DMS153 treated with DMSO at 0.1 percent for 48 hours (cell line): ENCODE data around the gene INHBE.
"Not testable (repeated sequence)": the region's sequence is repeated elsewhere in the genome, so short reads cannot be mapped to it uniquely, and the experiment has no call there.

ENCODE experiments used
- DNase-seq: peaks from one replicate; lab custom pipeline; 2025; ENCODE audit not compliant: unreplicated experiment; lab: John Stamatoyannopoulos, UW

The INHBE gene

GRCh38 chr12:57454566-57455373, at the start of gene INHBE:
TSS of gene INHBE (plus strand) at chr12:57455307. CDS start at chr12:57455537, 230 bp downstream.
- no peak for DNase-seq

GRCh38 chr12:57410534-57410933, 44.6 kb upstream of the INHBE start:
- DNase-seq: no peak

- DNase-seq: not testable (repeated sequence)
Measured at GRCh38 chr12:57414160-57414559, 40.9 kb upstream of the INHBE start.

- no peak for DNase-seq
Measured at GRCh38 chr12:57415088-57415487, 40.0 kb upstream of the INHBE start.

GRCh38 chr12:57416039-57416996, 38.8 kb upstream of the INHBE start:
- no peak for DNase-seq

GRCh38 chr12:57418255-57418654, 36.9 kb upstream of the INHBE start:
- no peak for DNase-seq

- no peak for DNase-seq
Measured at GRCh38 chr12:57419495-57419894, 35.6 kb upstream of the INHBE start.

- DNase-seq: no peak
Measured at GRCh38 chr12:57420482-57420881, 34.6 kb upstream of the INHBE start.

- DNase-seq: not testable (repeated sequence)
Measured at GRCh38 chr12:57426948-57427347, 28.2 kb upstream of the INHBE start.

GRCh38 chr12:57428965-57429364, 26.1 kb upstream of the INHBE start:
- DNase-seq: no peak

GRCh38 chr12:57429473-57430111, 25.5 kb upstream of the INHBE start:
- no peak for DNase-seq

GRCh38 chr12:57430112-57430930, 24.8 kb upstream of the INHBE start:
- no peak for DNase-seq

GRCh38 chr12:57430931-57431566, 24.1 kb upstream of the INHBE start, which contains the start of gene R3HDM2:
TSS of gene R3HDM2 (minus strand) at chr12:57431043. CDS start at chr12:57310428, 120,615 bp downstream.
- peak; percentile 91 for DNase-seq

GRCh38 chr12:57431654-57432188, 23.4 kb upstream of the INHBE start:
- DNase-seq: no peak

- no peak for DNase-seq
Measured at GRCh38 chr12:57433370-57433769, 21.7 kb upstream of the INHBE start.

- DNase-seq: no peak
Measured at GRCh38 chr12:57434517-57435223, 20.4 kb upstream of the INHBE start, which contains the start of gene INHBC. TSS of gene INHBC (plus strand) at chr12:57434784. CDS start at chr12:57434887, 103 bp downstream.

GRCh38 chr12:57435293-57435692, 19.8 kb upstream of the INHBE start:
- DNase-seq: no peak

GRCh38 chr12:57438400-57438799, 16.7 kb upstream of the INHBE start:
- DNase-seq: no peak

GRCh38 chr12:57439762-57440266, 15.3 kb upstream of the INHBE start:
- no peak for DNase-seq
